K562 (cell line): Measurements from ENCODE around the gene ARAP1. TPM values are rescaled to one million over a fixed set of nuclear protein-coding genes. Genes with fewer than 3 reads are reported as not detected.

Experiments used
- ARHGAP35 ChIP-seq: fragments of 450-650 bp; IDR thresholded peaks from 2 replicates; pipeline ENCODE4 v1.6.1; 2018; ENCODE audit not compliant: partially characterized antibody
- BDP1 ChIP-seq: IDR thresholded peaks from 3 replicates; pipeline ENCODE4 v1.6.1; 2011; ENCODE audit not compliant: insufficient read length, insufficient read depth
- CAMTA2 ChIP-seq: fragments of 250-450 bp; sonication (Bioruptor Pico); conservative IDR thresholded peaks from 2 replicates; pipeline ENCODE4 v1.5.1; 2022
- EWSR1 ChIP-seq: fragments of 450-650 bp; IDR thresholded peaks from 2 replicates; pipeline ENCODE4 v1.6.1; 2018; ENCODE audit warnings: borderline replicate concordance, mild to moderate bottlenecking, low read depth, moderate library complexity; ENCODE audit not compliant: partially characterized antibody
- HSF4 ChIP-seq: fragments of 250-450 bp; sonication (Bioruptor Pico); IDR thresholded peaks from 2 replicates; pipeline ENCODE4 v2.1.2; 2022; ENCODE audit warnings: mild to moderate bottlenecking, moderate library complexity, borderline replicate concordance
- KDM4B ChIP-seq, 2 experiments: fragments of 450-650 bp in 1 of 2; sonication (generic) in 1 of 2; IDR thresholded peaks; 2 replicates each; pipeline ENCODE4 v1.6.1; 2016 to 2017; ENCODE audit warnings: borderline replicate concordance in 2 of 2, antibody characterized with exemption in 1 of 2, low read depth in 1 of 2, mild to moderate bottlenecking in 1 of 2
- KLF10 ChIP-seq: fragments of 250-450 bp; sonication (Bioruptor Pico); IDR thresholded peaks from 2 replicates; pipeline ENCODE4 v1.6.1; 2021; ENCODE audit warnings: matching md5 sums
- NCOA1 ChIP-seq: fragments of 450-650 bp; IDR thresholded peaks from 2 replicates; pipeline ENCODE4 v1.6.1; 2016; ENCODE audit warnings: low read depth
- NR2C1 ChIP-seq, 2 experiments: fragments of 450-650 bp; IDR thresholded peaks; 2 replicates each; pipeline ENCODE4 v1.6.1; 2017; ENCODE audit warnings: mild to moderate bottlenecking in 2 of 2, antibody characterized with exemption in 1 of 2, inconsistent platforms in 1 of 2, missing compliant biosample characterization in 1 of 2, missing genetic modification characterization in 1 of 2
- OTX1 ChIP-seq: fragments of 450-650 bp; formaldehyde crosslinking; IDR thresholded peaks from 2 replicates; pipeline ENCODE4 v1.4.0; 2022; ENCODE audit warnings: mild to moderate bottlenecking
- RAD21 ChIP-seq, 2 experiments: fragments of 250-450 bp in 1 of 2; fragments of 450-650 bp in 1 of 2; sonication (Bioruptor Pico) in 1 of 2; formaldehyde crosslinking in 1 of 2; IDR thresholded peaks in 1 of 2; conservative IDR thresholded peaks in 1 of 2; 2 replicates each; pipeline versions ENCODE4 v1.4.0 to v1.8.0; 2020 to 2022; ENCODE audit warnings: mild to moderate bottlenecking in 2 of 2, moderate library complexity in 1 of 2
- SETDB1 ChIP-seq: IDR thresholded peaks from one replicate; pipeline ENCODE4 v1.6.1; 2012; ENCODE audit warnings: low read length, control low read depth, inconsistent platforms
- TBL1XR1 ChIP-seq, 2 experiments: IDR thresholded peaks; 2 replicates each; pipeline ENCODE4 v1.6.1; 2012; ENCODE audit warnings: improper control_type of control experiment in 2 of 2, low read length in 2 of 2, mild to moderate bottlenecking in 1 of 2
- ZNF212 ChIP-seq: fragments of 450-650 bp; formaldehyde crosslinking; IDR thresholded peaks from 2 replicates; pipeline ENCODE4 v1.4.0; 2020; ENCODE audit warnings: mild to moderate bottlenecking
- polyA plus RNA-seq, 8 experiments: library from polyadenylated mRNA; depleted of rRNA in 4 of 8; stranded (reverse) in 5 of 8; unstranded in 3 of 8; fragments of >200 nt; fragmentation: Nextera tagmentation in 2 of 8; fragmentation: Illumina TruSeq in 1 of 8; extraction: Ambion mirVana in 2 of 8; extraction: Trizol in 1 of 8; gene quantifications; 2 replicates each; pipeline versions ENCODE4 v1.2.1 to v1.2.3, GENCODE V29; 2011 to 2014; ENCODE audit warnings: inconsistent platforms in 1 of 8, missing spikeins in 1 of 8
- total RNA-seq, 7 experiments: library from RNA; depleted of rRNA in 6 of 7; stranded (reverse); fragments of >200 nt in 6 of 7; fragmentation: Illumina TruSeq in 2 of 7; extraction: Trizol in 2 of 7; gene quantifications; 2 replicates each; pipeline versions ENCODE4 v1.2.1 to v1.2.3, GENCODE V29; 2011 to 2021; ENCODE audit warnings: low replicate concordance in 1 of 7
- TF ChIP-seq, protein P1 (sequence below): fragments of 250-450 bp; sonication (Bioruptor Pico); IDR thresholded peaks from 2 replicates; pipeline ENCODE4 v1.8.0; 2022; ENCODE audit warnings: moderate library complexity, mild to moderate bottlenecking, inconsistent platforms

ARAP1 gene
- total and polyA plus RNA-seq, 9 of the 15 experiments (the other 6 are each of a cell fraction or from before 2014, with no cell fraction given): 0.23 to 67.0 (median 24.6) TPM

- TF ChIP-seq, protein P1, sequence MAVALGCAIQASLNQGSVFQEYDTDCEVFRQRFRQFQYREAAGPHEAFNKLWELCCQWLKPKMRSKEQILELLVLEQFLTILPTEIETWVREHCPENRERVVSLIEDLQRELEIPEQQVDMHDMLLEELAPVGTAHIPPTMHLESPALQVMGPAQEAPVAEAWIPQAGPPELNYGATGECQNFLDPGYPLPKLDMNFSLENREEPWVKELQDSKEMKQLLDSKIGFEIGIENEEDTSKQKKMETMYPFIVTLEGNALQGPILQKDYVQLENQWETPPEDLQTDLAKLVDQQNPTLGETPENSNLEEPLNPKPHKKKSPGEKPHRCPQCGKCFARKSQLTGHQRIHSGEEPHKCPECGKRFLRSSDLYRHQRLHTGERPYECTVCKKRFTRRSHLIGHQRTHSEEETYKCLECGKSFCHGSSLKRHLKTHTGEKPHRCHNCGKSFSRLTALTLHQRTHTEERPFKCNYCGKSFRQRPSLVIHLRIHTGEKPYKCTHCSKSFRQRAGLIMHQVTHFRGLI: no peak
- no peak for TF ChIP-seq EWSR1
- TF ChIP-seq CAMTA2 (CRISPR knock-in tag): no peak
- TF ChIP-seq HSF4: no peak
- TF ChIP-seq KDM4B (IDR thresholded peaks at IDR 0.05; ENCODE audit: borderline replicate concordance in 2 of 2, low read depth in 1 of 2): no peak
- TF ChIP-seq ARHGAP35: no peak
- TF ChIP-seq ZNF212 (CRISPR knock-in tag): no peak
- TF ChIP-seq BDP1: no peak
- no peak for TF ChIP-seq TBL1XR1 (IDR thresholded peaks at IDR 0.05; ENCODE audit: low read length in 2 of 2)
- TF ChIP-seq RAD21 (CRISPR knock-in tag; conservative IDR thresholded peaks at IDR 0.05 in 1 of 2, IDR thresholded peaks at IDR 0.05 in 1 of 2): peak in 1 of 2 experiments; percentile 41; a peak in 2 of 4 replicates
- TF ChIP-seq KLF10 (CRISPR knock-in tag): no peak
- TF ChIP-seq NR2C1 (IDR thresholded peaks at IDR 0.05): no peak
- TF ChIP-seq NR2C1 (tag; IDR thresholded peaks at IDR 0.05): 0 out of 2 replicates have a peak, but pooled peaks have one; percentile 19
- TF ChIP-seq NCOA1: no peak
- TF ChIP-seq OTX1: no peak
- TF ChIP-seq SETDB1: no peak
These were observed 1.3 kb upstream of the ARAP1 start (continued) for GRCh38 chr11:72753341-72754148.
